ENCODE results near the gene SLC5A1. TPM values are rescaled to one million over a fixed set of nuclear protein-coding genes. Genes with fewer than 3 reads are reported as not detected.

Gene SLC5A1
- total and polyA plus RNA-seq, 2 donors (not counting 1 experiment from before 2014, with no cell fraction given): not detected

GRCh38 chr22:32024796-32025195 lies 18.3 kb upstream of the SLC5A1 start:
- Histone ChIP-seq H3K27me3 (replicated peaks in 1 of 4; ENCODE audit: control extremely low read depth in 1 of 4, control insufficient read depth in 3 of 4, insufficient read depth in 4 of 4, low read length in 3 of 4) (peaks cover 0 to 8% (median under 1%) of the 10 kb centered on the region in 4 experiments), H3K27ac (ENCODE audit: low read length in 2 of 2) (no peak overlapping the region), H3K4me2 (replicated peaks; ENCODE audit: low read depth, low read length, poor library complexity, severe bottlenecking) (no peak overlapping the region), H3K4me3 (ENCODE audit: control extremely low read depth in 1 of 5, extremely low read depth in 1 of 5, insufficient read depth in 1 of 5, low read depth in 2 of 5, low read length in 4 of 5) (no peak overlapping the region), H2AFZ (ENCODE audit: insufficient read depth, low read depth, low read length, poor library complexity, severe bottlenecking) (no peak overlapping the region), H3K9me3 (ENCODE audit: control extremely low read depth in 1 of 3, control insufficient read depth in 2 of 3, insufficient read depth in 1 of 3, low read length in 2 of 3) (no peaks in the 10 kb centered on the region), H3K79me2 (ENCODE audit: control insufficient read depth, insufficient read depth, low read length) (no peaks in the 10 kb centered on the region), H3K36me3 (replicated peaks in 1 of 2; ENCODE audit: control extremely low read depth in 1 of 2, control insufficient read depth in 1 of 2, extremely low read depth in 1 of 2, insufficient read depth in 2 of 2, low read length in 1 of 2) (no peaks in the 10 kb centered on the region), H3K4me1 (ENCODE audit: control insufficient read depth in 2 of 2, insufficient read depth in 2 of 2, low read length in 2 of 2) (no peaks in the 10 kb centered on the region), H4K20me1 (ENCODE audit: control insufficient read depth, insufficient read depth, low read length, poor library complexity, severe bottlenecking) (no peaks in the 10 kb centered on the region), H3K9ac (ENCODE audit: low read length) (no peak overlapping the region)
- no peak overlapping the region for H3K4me3 Mint-ChIP-seq
- ATAC-seq (ENCODE audit: low read depth) (no peak), DNase-seq (no peak)
- TF ChIP-seq CTCF (IDR thresholded peaks at IDR 0.05) (no peak), EZH2 (IDR thresholded peaks at IDR 0.05; ENCODE audit: borderline replicate concordance, insufficient read depth, low read depth, low read length, poor library complexity, severe bottlenecking) (no peak)
- H3K4me1 Mint-ChIP-seq: no peaks in the 10 kb centered on the region
- POLR2A ChIA-PET: no interaction called here
- H3K27ac Mint-ChIP-seq: no peak overlapping the region
- peaks cover 19% of the 10 kb centered on the region for H3K27me3 Mint-ChIP-seq
- WGBS (ENCODE audit: insufficient coverage): 67% methylated on average over 1 of the region's 1 CpG
- CTCF ChIA-PET: no interaction called here
- no peaks in the 10 kb centered on the region for H3K9me3 Mint-ChIP-seq (ENCODE audit: insufficient read depth)
- intact Hi-C loops (cut with micrococcal nuclease): no loop called here

- POLR2A ChIA-PET: no interaction called here
These were observed 12.4 kb upstream of the SLC5A1 start for GRCh38 chr22:32030518-32031247.

More at GRCh38 chr22:32030518-32031247, 12.4 kb upstream of the SLC5A1 start:
- Histone ChIP-seq H3K9ac (ENCODE audit: low read length) (no peak overlapping the region), H3K36me3 (replicated peaks in 1 of 2; ENCODE audit: control extremely low read depth in 1 of 2, control insufficient read depth in 1 of 2, extremely low read depth in 1 of 2, insufficient read depth in 2 of 2, low read length in 1 of 2) (no peaks in the 10 kb centered on the region), H3K27me3 (replicated peaks in 1 of 4; ENCODE audit: control extremely low read depth in 1 of 4, control insufficient read depth in 3 of 4, insufficient read depth in 4 of 4, low read length in 3 of 4) (peaks cover 0 to 10% (median 4%) of the 10 kb centered on the region in 4 experiments), H2AFZ (ENCODE audit: insufficient read depth, low read depth, low read length, poor library complexity, severe bottlenecking) (no peak overlapping the region), H4K20me1 (ENCODE audit: control insufficient read depth, insufficient read depth, low read length, poor library complexity, severe bottlenecking) (no peaks in the 10 kb centered on the region), H3K9me3 (ENCODE audit: control extremely low read depth in 1 of 3, control insufficient read depth in 2 of 3, insufficient read depth in 1 of 3, low read length in 2 of 3) (no peaks in the 10 kb centered on the region), H3K4me1 (ENCODE audit: control insufficient read depth in 2 of 2, insufficient read depth in 2 of 2, low read length in 2 of 2) (no peaks in the 10 kb centered on the region), H3K79me2 (ENCODE audit: control insufficient read depth, insufficient read depth, low read length) (no peaks in the 10 kb centered on the region), H3K27ac (ENCODE audit: low read length in 2 of 2) (no peak overlapping the region), H3K4me2 (replicated peaks; ENCODE audit: low read depth, low read length, poor library complexity, severe bottlenecking) (no peak overlapping the region), H3K4me3 (ENCODE audit: control extremely low read depth in 1 of 5, extremely low read depth in 1 of 5, insufficient read depth in 1 of 5, low read depth in 2 of 5, low read length in 4 of 5) (no peak overlapping the region)
- no peak for TF ChIP-seq CTCF (IDR thresholded peaks at IDR 0.05)
- no peak for TF ChIP-seq EZH2 (IDR thresholded peaks at IDR 0.05; ENCODE audit: borderline replicate concordance, insufficient read depth, low read depth, low read length, poor library complexity, severe bottlenecking)
- H3K9me3 Mint-ChIP-seq (ENCODE audit: insufficient read depth): no peaks in the 10 kb centered on the region
- H3K27me3 Mint-ChIP-seq: peaks cover 4% of the 10 kb centered on the region
- H3K27ac Mint-ChIP-seq: no peak overlapping the region
- CTCF ChIA-PET: no interaction called here
- no peak overlapping the region for H3K4me3 Mint-ChIP-seq
- no peaks in the 10 kb centered on the region for H3K4me1 Mint-ChIP-seq
- 100% methylated on average over 1 of the region's 4 CpGs for WGBS (ENCODE audit: insufficient coverage)
- intact Hi-C loops (cut with micrococcal nuclease): no loop called here
- ATAC-seq (ENCODE audit: low read depth) (no peak), DNase-seq (no peak)
